ENCODE measurements around the gene GYPC.
A peak's percentile ranks its signal among the peaks of the same experiment; 100 is the strongest.
"Not testable (repeated sequence)": the region's sequence is repeated elsewhere in the genome, so short reads cannot be mapped to it uniquely, and the experiment has no call there.

Gene GYPC

GRCh38 chr2:126645211-126645618 is 10.7 kb upstream of the GYPC start:
- peak overlapping the region; percentile 47 for H3K4me2 ChIP-seq (ENCODE audit: low read length)
- H3K9ac ChIP-seq (ENCODE audit: low read length) = peak overlapping the region; percentile 26; the same call in 1 of the 2 replicates
- H3K9me3 ChIP-seq (ENCODE audit: insufficient read depth, low read length) = peaks cover 11% of the 10 kb centered on the region; the same call in 1 of the 2 replicates

GRCh38 chr2:126646026-126646425 is 9.9 kb upstream of the GYPC start:
- no peak overlapping the region for H3K4me3 ChIP-seq (ENCODE audit: low read length)
- H3K36me3 ChIP-seq (replicated peaks; ENCODE audit: low read depth, low read length) = peaks cover 4% of the 10 kb centered on the region
- H2AFZ ChIP-seq (ENCODE audit: low read depth, low read length) = no peak overlapping the region
- H3K9ac ChIP-seq (ENCODE audit: low read length) = no peak overlapping the region
- H3K27ac ChIP-seq (ENCODE audit: low read length) = no peak overlapping the region
- peaks cover 19% of the 10 kb centered on the region for H3K4me1 ChIP-seq (ENCODE audit: low read length)
- H4K20me1 ChIP-seq (ENCODE audit: insufficient read depth, low read length) = no peaks in the 10 kb centered on the region
- no peak for TF ChIP-seq CTCF (IDR thresholded peaks at IDR 0.05; ENCODE audit: low read depth, low read length)
- no peak overlapping the region for H3K4me2 ChIP-seq (ENCODE audit: low read length)
- H3K9me3 ChIP-seq (ENCODE audit: insufficient read depth, low read length) = peaks cover 11% of the 10 kb centered on the region; the same call in 1 of the 2 replicates
- H3K79me2 ChIP-seq (ENCODE audit: low read length) = no peaks in the 10 kb centered on the region
- no peaks in the 10 kb centered on the region for H3K27me3 ChIP-seq (ENCODE audit: low read depth, low read length)

More at GRCh38 chr2:126645211-126645618, 10.7 kb upstream of the GYPC start:
- Histone ChIP-seq H3K27me3 (ENCODE audit: low read depth, low read length) (no peaks in the 10 kb centered on the region), H4K20me1 (ENCODE audit: insufficient read depth, low read length) (no peaks in the 10 kb centered on the region), H3K79me2 (ENCODE audit: low read length) (no peaks in the 10 kb centered on the region), H3K4me3 (ENCODE audit: low read length) (0 out of 2 replicates have a peak overlapping the region, but pooled peaks have one; percentile 11), H3K4me1 (ENCODE audit: low read length) (peaks cover 19% of the 10 kb centered on the region), H3K27ac (ENCODE audit: low read length) (peak overlapping the region; percentile 85), H2AFZ (ENCODE audit: low read depth, low read length) (no peak overlapping the region), H3K36me3 (replicated peaks; ENCODE audit: low read depth, low read length) (peaks cover 4% of the 10 kb centered on the region)
- no peak for TF ChIP-seq EZH2phosphoT487 (IDR thresholded peaks at IDR 0.05; ENCODE audit: low read depth)
- no peak for TF ChIP-seq CTCF (IDR thresholded peaks at IDR 0.05; ENCODE audit: low read depth, low read length)

- not testable (repeated sequence) for H2AFZ ChIP-seq (ENCODE audit: low read depth, low read length); H4K20me1 ChIP-seq (ENCODE audit: insufficient read depth, low read length); H3K4me2 ChIP-seq (ENCODE audit: low read length); H3K79me2 ChIP-seq (ENCODE audit: low read length); H3K4me3 ChIP-seq (ENCODE audit: low read length); H3K36me3 ChIP-seq (replicated peaks; ENCODE audit: low read depth, low read length); H3K9ac ChIP-seq (ENCODE audit: low read length); H3K27me3 ChIP-seq (ENCODE audit: low read depth, low read length); H3K27ac ChIP-seq (ENCODE audit: low read length)
- H3K4me1 ChIP-seq (ENCODE audit: low read length) = peaks cover 19% of the 10 kb centered on the region
- peaks cover 11% of the 10 kb centered on the region; the same call in 1 of the 2 replicates for H3K9me3 ChIP-seq (ENCODE audit: insufficient read depth, low read length)
These were observed 8.1 kb upstream of the GYPC start for GRCh38 chr2:126647714-126648344.

GRCh38 chr2:126648345-126648786 is 7.6 kb upstream of the GYPC start:
- not testable (repeated sequence) for H3K4me3 ChIP-seq (ENCODE audit: low read length); H3K4me2 ChIP-seq (ENCODE audit: low read length); H2AFZ ChIP-seq (ENCODE audit: low read depth, low read length)

GRCh38 chr2:126649101-126649500 is 6.9 kb upstream of the GYPC start:
- Histone ChIP-seq H2AFZ (ENCODE audit: low read depth, low read length) (no peak overlapping the region), H4K20me1 (ENCODE audit: insufficient read depth, low read length) (no peaks in the 10 kb centered on the region), H3K4me1 (ENCODE audit: low read length) (peaks cover 16% of the 10 kb centered on the region), H3K4me2 (ENCODE audit: low read length) (no peak overlapping the region), H3K4me3 (ENCODE audit: low read length) (no peak overlapping the region), H3K9me3 (ENCODE audit: insufficient read depth, low read length) (peaks cover 5% of the 10 kb centered on the region; the same call in 1 of the 2 replicates), H3K27ac (ENCODE audit: low read length) (no peak overlapping the region), H3K9ac (ENCODE audit: low read length) (no peak overlapping the region), H3K36me3 (replicated peaks; ENCODE audit: low read depth, low read length) (peaks cover under 1% of the 10 kb centered on the region), H3K79me2 (ENCODE audit: low read length) (no peaks in the 10 kb centered on the region), H3K27me3 (ENCODE audit: low read depth, low read length) (no peaks in the 10 kb centered on the region)
- TF ChIP-seq EZH2phosphoT487 (IDR thresholded peaks at IDR 0.05; ENCODE audit: low read depth) (no peak), CTCF (IDR thresholded peaks at IDR 0.05; ENCODE audit: low read depth, low read length) (no peak)

More at GRCh38 chr2:126648345-126648786, 7.6 kb upstream of the GYPC start:
- not testable (repeated sequence) for H3K27me3 ChIP-seq (ENCODE audit: low read depth, low read length); H3K79me2 ChIP-seq (ENCODE audit: low read length); H3K9ac ChIP-seq (ENCODE audit: low read length); H3K36me3 ChIP-seq (replicated peaks; ENCODE audit: low read depth, low read length); H3K27ac ChIP-seq (ENCODE audit: low read length); H4K20me1 ChIP-seq (ENCODE audit: insufficient read depth, low read length)
- peaks cover 11% of the 10 kb centered on the region; the same call in 1 of the 2 replicates for H3K9me3 ChIP-seq (ENCODE audit: insufficient read depth, low read length)
- H3K4me1 ChIP-seq (ENCODE audit: low read length) = peaks cover 19% of the 10 kb centered on the region
